ENCODE data around the gene HPX. TPM values are rescaled to one million over a fixed set of nuclear protein-coding genes. Genes with fewer than 3 reads are reported as not detected.

Gene HPX
- polyA plus RNA-seq (2013, experiment 1 of 2; ENCODE audit: insufficient read length), result 1.4 TPM
- polyA plus RNA-seq (2013, experiment 2 of 2; ENCODE audit: insufficient read length), result 1.7 TPM

DNA sequence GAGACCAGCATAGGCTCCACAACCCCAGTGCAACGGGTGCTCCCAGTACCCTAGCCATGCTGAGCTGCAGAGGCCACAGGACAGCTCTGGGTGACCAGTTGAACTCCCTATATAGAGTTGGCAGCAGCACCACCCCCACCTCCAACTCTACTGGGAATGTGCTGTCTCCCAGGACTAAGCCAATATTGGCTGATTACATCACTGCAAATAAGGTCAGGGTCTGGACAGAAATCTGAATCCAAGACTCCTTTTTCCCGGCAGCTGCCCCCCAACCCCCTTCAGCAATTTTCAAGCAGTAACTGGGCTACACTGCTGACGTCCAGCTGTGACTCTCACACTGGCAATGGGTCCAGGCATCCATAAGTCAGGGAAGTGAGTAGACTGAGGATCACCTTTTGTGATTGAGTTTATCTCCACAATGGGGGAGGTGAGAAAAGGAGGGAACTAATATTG lies at the start of gene HPX:
Gene HPX, minus strand, starts transcription at position 82 of the 453 bp plus-strand sequence. Its CDS starts 24 bp downstream, at position 58.
- DNase-seq, result no peak

- DNase-seq, result no peak
These were observed 48.5 kb upstream of the HPX start for GRCh38 chr11:6489306-6489705.

DNA sequence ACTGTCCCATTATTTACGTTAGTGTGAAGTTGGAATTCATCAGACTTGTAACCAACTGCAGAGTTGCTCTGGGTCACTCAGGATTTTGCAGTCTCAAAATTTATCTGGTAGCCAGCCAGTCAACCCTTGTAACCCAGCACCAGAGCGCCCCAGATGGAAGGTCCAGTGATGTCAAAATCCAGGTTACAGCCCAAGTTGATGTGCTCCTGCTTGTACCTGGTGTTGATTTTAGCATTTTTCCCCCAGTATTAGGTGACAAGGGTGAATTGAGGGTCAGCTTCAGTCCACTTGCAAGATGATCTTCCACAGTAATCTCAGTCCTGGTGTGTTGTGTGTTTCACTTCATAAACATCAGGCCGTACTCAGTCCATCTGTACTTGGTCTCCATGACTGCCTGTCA lies 48.0 kb upstream of the HPX start:
- no peak for DNase-seq

- no peak for DNase-seq
These were observed 47.6 kb upstream of the HPX start for GRCh38 chr11:6488342-6488741.

GRCh38 chr11:6486938-6487337 lies 46.2 kb upstream of the HPX start:
- DNase-seq, result no peak

- no peak for DNase-seq
These were observed 45.5 kb upstream of the HPX start for GRCh38 chr11:6486256-6486655.

GRCh38 chr11:6485661-6486060 lies 44.9 kb upstream of the HPX start:
- DNase-seq, result no peak

DNA sequence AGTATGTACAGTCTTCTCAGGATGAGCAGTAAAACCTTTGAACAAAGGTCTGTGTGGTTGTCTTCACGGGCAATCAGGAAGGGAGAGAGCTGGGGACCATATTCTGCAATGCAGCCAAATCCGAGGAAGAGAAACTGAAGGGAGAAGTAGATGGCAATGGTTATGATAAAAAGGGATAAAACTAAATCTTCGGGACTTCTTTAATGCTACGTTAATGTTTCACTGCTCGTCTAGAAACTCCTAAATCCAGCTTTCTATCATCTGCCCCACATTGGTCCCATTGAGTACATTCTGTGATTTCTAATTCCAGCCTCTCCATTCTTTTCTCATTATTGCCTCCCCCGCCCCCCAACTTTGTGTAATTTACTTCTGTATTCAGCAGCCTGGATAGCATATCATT lies 42.2 kb upstream of the HPX start:
- DNase-seq, result no peak

DNA sequence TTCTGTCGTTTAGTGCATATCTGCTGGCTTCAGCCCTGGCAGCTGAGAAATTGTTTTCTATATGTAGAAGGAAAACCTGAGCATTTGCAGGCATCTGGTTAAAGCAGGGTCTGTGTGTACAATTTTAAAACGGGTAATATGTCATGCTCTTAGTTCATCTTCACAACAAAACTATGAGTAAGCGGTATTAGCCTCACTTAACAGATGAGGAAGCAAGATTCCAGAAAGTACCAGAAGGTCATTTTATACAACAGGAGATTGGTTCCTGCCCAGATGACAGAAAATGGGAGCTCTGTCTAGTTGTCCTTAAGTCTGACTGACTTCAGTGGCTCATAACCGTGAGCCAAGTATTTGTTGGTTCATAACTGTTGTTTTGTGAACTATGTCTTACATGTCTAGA lies 41.7 kb upstream of the HPX start:
- no peak for DNase-seq

DNA sequence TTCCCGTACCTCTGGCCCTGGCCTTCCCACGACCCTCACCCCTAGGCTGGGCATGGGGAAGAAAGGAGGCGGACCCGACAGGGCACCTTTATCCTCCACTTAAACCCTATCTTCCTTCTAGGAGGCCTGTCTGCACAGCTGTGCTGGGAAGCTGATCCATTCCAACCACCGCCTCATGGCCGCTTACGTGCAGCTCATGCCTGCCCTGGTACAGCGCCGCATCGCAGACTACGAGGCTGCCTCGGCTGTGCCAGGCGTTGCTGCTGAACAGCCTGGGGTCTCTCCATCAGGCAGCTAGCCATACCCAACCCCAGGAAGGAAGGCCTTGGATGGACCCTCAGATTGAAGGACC lies 41.1 kb upstream of the HPX start:
- DNase-seq, result no peak

GRCh38 chr11:6481012-6481923 lies 40.5 kb upstream of the HPX start, which contains the start of the genes ARFIP2 and TIMM10B:
TSS of gene ARFIP2 (minus strand) at chr11:6481331. CDS start at chr11:6480421, 910 bp downstream.
TSS of gene TIMM10B (plus strand) at chr11:6481501. CDS start at chr11:6481517, 16 bp downstream.
- peak; percentile 99 for DNase-seq

- DNase-seq, result peak; percentile 27
These were observed 39.6 kb upstream of the HPX start for GRCh38 chr11:6480299-6480914.

- no peak for DNase-seq
These were observed 35.8 kb upstream of the HPX start for GRCh38 chr11:6476571-6476970.

- DNase-seq, result no peak
These were observed 35.1 kb upstream of the HPX start for GRCh38 chr11:6475936-6476335.

DNA sequence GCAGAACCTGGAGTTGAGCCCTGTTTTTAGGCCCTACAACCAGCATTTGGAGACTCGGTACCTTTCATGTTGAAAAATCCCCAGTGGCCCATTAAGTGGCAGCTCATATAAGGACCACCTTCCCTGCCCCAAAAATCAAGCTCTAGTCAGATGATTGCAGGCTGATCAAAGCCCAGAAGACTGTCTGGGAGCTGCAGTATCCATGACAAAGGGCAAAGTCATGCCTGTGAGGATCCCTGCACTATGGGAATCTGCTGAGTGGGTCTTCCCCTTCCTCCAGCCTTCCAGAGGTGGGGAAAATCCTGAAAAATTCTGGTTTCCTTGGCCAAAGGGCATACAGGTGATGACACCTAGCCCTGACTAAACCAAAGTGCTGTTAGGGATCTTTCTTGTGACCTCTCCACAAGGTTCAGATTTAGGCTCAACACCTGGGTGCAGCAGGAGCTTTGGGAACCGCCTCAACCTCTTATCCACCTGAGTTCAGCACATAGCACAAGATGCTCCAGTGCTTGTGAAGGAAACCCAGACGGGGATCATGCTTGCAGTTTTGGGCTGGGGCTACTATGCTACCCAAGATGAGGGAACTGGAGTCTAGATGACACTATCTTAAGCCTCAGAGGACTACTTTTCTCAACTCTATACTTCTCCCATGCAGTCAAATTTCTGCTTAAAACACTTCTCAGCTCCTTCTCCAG lies 34.2 kb upstream of the HPX start:
- no peak for DNase-seq

DNA sequence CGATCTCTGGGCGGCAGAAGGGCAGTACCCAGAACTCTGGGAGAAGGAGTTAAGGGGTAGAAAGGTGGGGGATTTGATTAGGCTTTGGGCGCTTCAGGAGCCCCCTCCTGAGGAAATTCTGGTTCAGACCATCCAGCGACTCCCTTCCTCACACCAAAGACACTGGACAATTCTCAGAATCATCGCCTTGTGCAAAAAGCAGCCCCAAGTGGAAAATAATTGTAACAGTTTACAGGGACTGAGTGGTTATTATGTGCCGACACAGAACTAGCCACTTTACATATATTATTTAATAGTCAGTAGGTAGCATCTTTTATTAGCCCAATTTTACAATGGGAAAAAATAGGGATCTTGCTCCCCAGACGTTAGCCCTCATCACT lies 33.6 kb upstream of the HPX start:
- DNase-seq, result no peak

GRCh38 chr11:6473451-6474412 lies 32.9 kb upstream of the HPX start, which contains the start of gene TRIM3:
TSS of gene TRIM3 (minus strand) at chr11:6473941. CDS start at chr11:6465695, 8,246 bp downstream.
- DNase-seq, result peak; percentile 91

- DNase-seq, result no peak
These were observed 32.1 kb upstream of the HPX start for GRCh38 chr11:6472934-6473333.

- no peak for DNase-seq
These were observed 28.8 kb upstream of the HPX start for GRCh38 chr11:6469599-6469998.

DNA sequence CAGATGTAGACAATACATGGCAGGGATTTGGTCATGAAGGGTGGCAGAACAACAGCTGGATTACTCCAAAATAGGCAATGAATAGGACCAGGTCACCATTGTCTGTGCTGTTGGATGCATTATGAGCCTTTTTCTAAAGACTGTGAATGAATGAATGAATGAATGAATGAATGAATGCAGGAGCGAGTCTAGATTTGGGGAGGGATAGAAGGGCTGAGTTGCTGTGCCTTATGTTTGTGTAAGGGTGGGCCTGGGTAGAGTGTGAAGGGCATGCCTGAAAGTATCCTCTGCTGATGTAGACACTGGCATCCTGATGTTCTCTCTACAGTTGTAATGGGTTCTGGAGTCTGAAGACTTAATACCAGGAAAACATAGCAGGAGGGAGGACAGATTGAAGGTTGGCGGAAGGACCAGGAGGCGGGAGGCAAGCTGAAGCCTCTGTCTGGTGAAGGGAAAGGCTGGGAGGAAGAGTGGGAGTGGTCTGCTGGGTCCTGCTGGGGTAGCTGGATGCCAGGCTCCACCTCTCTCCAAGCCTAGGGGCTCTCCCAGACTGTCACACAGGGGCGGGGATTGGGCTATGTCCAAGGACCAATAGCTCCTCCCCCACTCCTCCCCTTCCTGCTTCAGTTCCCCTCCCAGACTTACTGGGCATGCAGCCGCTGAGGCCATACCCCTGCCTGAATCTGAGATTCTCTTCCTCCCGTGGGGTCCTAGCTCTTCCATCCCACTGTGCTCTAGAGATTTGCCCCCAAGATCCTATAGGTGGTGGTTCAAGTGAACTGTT lies 28.1 kb upstream of the HPX start:
- DNase-seq, result peak; percentile 91

DNA sequence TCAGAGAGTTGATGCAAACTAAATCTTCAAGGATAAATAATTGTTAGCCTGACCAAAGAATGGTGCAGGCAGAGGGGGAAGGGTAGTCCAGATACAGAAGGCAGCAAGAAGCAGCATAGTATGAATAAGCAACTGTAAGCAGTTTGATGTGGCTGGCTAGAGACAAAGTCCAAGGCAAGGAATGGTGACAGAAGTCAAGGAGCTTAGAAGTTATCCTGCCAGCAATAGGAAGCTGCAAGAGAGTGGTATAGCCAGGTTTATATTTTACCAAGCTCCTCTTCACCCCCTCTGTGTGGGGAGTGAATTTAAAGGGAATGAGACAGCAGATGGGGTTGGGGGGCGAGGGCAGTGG lies 18.3 kb upstream of the HPX start:
- no peak for DNase-seq
